Suppressor macrophage (primary cell): ENCODE measurements around the gene PRKAR1B.

Source experiments
- DNase-seq, 4 experiments: peaks; one replicate each; pipeline ENCODE4 v3.0.0-alpha.2; 2020 to 2022

The PRKAR1B gene

GRCh38 chr7:721619-722248, 5.3 kb downstream of the PRKAR1B start:
- no peak for DNase-seq

DNA sequence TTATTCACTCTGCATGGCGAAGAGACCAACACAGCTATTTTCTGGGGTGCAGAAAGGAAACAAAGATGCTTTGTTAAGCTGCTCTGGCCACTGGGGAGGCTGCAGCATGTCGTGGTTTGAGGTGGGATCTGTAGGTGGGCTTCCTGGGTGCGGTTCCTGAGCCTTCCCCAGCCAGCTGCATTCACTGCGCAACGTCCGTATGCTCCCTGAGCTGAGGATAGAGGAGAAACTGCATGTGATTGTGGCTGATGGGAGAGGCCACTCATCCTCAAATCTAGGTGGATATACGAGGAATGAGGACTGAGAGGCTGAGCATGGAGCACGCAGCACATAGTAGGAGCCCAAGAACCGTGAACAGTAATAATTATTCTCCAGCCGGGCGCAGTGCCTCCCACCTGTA, 10.4 kb downstream of the PRKAR1B start:
- DNase-seq = no peak

DNA sequence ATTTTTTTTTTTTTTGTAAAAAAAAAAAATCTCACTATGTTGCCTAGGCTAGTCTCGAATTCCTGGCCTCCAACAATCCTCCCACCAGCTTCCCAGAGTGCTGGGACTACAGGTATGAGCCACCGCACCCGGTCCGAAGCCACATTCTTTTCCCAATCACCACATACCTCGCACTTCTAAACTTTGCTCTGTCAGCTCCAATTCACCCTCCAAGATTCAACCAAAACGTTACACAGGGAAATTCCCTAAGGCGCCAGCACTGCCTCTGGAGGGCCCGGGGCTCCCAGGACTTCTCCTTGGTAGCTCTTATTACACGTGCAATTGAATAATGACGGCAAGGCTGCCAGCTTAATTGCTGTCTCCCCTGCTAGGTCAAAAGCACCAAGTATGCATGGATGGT, 10.9 kb downstream of the PRKAR1B start:
- no peak for DNase-seq

- DNase-seq = no peak
These were observed 12.8 kb downstream of the PRKAR1B start for GRCh38 chr7:714251-714671.

- DNase-seq = no peak
These were observed 13.4 kb downstream of the PRKAR1B start for GRCh38 chr7:713488-714230.

DNA sequence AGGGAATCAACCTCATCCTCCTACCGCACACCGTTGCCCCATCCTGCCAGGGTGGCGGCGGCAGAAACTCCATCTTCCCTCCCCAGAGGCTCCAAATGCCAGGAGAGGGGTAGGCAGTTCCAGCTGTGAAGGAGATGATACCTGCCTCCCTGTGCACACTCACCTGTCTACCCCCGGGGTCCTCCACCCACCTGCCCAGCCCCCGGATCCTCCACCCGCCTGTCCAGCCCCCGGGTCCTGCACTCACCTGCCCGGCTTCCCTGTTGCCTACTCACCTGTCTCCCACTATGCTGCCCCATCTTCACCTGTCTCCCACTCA, 14.0 kb downstream of the PRKAR1B start:
- DNase-seq = no peak

DNA sequence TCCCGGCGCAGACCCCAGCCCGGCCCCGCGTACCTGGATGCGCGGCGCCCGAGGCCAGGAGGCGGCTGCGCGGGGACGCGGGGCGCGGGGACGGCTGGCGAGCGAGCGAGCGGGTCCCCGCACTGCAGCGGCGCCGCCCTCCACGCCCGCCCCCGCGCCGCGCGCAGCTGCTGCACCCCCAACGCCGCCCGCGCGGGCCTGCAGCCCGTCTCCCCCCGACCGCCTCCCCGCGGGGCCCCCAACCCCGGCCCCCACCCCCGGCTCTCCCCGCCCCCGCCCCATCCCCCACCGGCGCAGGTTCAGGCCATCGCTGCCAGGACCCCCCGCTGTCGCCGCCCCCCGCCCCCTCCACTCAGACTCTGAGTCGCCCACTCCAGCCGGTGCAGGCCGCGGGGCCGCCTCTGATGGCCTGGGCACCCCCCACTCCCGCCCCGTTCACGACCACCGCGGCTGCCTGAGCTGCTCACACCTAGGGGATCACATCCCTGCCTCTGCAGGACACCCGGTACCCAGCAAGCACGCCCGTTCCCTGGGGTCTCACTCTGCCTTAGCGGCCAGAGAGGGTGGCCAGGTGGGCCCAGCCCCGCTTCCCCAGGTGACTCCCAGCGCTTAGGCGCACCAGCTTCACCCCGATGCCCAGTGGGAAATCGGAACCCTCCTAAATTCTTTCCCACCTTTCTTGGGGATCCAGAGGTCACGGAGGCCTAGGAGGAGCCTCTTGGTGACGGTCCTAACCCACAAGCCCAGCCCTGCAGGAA, 14.5 kb downstream of the PRKAR1B start:
- DNase-seq = no peak

DNA sequence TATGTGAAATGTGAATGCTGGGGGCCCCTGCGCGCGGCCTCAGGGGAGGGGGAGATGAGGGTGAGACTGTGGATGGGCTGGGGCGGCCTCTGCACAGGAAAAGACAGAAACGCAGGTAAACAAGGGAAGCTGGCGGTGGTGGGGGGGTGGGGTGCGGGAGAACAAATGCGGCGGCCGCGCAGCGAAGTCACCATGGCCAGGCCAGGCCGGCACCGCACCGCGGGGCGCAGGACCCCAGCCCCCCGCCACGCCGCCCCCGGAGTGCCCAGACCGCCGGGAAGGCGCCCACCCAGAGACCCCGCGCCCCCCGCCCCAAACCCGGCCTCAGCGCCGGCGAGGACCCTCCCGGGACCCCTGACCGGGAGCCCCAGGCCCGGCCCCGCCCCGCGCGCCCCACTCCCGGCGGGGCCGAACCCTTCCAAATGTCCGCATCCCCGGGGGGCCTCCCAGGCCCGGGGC, 15.1 kb downstream of the PRKAR1B start:
- DNase-seq = no peak

- no peak for DNase-seq
These were observed 15.8 kb downstream of the PRKAR1B start for GRCh38 chr7:711093-711921.

DNA sequence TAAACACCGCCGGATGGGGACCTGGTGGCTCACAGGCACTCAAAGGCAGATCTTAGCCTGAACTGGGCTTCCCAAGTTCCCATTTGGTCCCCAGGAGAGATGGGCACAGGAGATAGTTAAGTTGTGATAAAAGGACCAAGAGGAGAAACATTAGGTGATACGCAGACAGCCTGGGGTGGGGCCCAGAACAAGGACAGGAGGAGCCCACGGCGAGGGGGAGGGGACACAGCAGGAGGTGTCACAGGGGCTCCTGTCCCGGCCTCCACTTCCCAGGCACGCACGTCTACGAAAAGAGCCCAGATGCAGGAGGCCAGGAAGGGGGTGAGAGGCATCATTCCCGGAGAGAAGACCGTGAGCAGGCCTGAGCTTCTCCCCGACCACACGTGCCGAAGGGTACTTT, 16.9 kb downstream of the PRKAR1B start:
- DNase-seq = no peak

DNA sequence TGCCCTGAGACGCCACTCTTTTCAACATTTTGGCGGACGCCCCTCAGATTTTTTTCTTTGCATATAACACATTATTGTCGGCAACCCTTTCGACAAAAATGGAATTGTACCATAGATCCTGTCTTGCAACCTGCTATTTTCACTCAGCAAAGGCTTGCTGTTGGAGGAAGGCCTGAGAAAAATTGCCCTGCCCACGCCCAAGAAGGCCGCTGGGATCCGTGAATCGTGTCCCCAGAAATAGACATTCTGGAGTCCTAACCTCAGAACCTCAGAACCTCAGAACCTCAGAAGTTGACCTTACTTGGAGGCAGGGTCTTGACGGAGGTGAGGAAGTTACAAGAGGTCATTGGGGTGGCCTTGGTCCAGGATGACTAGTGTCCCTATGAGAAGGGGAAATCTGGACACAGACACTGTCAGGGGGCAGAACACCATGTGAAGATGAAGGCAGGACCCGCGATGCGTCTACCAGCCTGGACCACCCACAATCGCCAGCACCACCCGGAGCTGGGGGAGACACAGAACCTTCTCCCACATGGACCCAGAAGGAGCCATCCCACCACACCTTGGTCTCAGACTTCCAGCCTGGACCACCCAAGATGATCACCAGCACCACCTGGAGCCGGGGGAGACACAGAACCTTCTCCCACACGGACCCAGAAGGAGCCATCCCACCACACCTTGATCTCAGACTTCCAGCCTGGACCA, 19.6 kb downstream of the PRKAR1B start:
- DNase-seq = no peak

- DNase-seq = no peak
These were observed 20.4 kb downstream of the PRKAR1B start for GRCh38 chr7:706721-707120.

DNA sequence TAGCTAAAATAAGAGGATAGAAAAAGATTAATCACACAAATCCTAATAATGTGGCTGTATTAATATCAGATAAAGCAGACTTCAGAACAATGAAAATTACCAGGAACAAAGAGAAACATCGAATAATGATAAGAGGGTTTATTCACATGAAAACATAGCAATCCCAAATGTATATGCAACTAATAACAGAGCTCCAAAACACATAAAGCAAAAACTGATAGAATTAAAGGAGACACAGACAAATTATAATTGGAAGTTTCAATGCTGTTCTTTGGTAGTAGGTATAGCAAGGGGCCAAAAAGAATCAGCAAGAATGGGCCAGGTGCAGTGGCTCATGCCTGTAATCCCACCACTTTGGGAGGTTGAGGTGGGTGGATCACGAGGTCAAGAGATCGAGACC, 24.0 kb downstream of the PRKAR1B start:
- DNase-seq = no peak

GRCh38 chr7:701086-701671, 25.9 kb downstream of the PRKAR1B start:
- no peak for DNase-seq

- DNase-seq = no peak
These were observed 27.5 kb downstream of the PRKAR1B start for GRCh38 chr7:699476-700170.

DNA sequence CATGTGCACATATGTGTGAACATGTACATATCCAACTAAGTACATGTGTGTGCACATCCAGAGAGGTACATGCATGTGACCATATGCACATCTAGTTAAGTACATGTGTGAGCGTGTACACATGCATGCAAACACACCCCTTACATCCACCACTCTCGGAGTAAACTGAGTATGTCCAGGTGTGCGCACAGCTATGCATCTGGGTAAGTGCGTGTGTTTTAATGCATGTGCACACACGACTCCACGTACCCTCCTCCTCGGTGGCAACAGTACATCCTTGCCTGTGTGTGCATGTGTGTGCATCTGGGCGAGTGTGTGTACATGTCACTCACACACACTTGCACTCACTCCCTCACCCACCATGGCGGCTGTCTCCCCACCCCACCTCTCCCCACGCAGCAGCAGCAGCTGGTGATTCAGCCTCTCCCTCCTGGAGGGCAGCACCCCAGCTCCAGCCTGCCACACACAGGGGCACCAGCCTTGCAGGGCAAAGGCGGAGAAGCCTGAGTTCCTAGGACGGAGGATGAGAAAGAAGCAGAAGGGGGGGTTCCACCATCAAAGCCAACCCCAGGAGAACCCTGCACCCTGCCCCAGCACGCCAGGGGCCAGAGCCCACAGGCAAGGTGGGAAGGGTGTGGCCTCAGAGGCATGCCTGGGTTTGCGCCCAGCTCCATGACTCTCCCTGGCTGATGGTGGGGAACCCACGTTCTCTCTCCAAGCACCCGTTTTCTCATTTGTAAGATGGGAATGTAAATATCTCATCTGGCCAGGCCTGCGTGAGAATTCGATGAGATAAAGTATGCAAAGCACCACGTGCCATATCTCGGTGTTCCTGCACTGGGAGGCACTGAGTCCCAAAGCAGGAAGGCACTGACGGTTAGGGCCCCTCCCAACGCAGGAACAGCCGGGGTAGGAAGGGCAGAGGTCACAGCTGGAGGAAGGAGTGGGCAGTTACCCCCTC, 28.3 kb downstream of the PRKAR1B start:
- DNase-seq = no peak

- no peak for DNase-seq
These were observed 30.1 kb downstream of the PRKAR1B start for GRCh38 chr7:696812-697551.

DNA sequence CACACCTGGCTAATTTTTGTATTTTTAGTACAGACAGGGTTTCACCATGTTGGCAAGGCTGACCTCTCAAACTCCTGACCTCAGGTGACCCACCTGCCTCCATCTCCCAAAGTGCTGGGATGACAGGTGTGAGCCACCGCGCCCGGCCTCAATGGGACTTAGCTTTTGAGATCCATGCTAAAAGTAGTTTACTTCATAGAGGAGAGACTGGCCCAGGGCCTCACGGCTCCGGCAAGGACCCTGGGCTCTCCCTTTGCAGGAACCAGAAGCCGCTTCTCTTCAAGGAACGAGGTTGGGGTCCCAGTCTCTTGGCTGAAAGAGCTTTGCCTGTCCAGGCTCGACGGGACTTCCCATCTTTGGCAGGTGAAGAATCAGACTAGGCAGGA, 30.7 kb downstream of the PRKAR1B start:
- DNase-seq = no peak

- no peak for DNase-seq
These were observed 33.8 kb downstream of the PRKAR1B start for GRCh38 chr7:693280-693679.
